ENCODE results near the gene RNASEL. TPM values are rescaled to one million over a fixed set of nuclear protein-coding genes. Genes with fewer than 3 reads are reported as not detected.

RNASEL gene
- total and polyA plus RNA-seq, 10 donors = 5.0 to 18.1 (median 13.8) TPM

DNA sequence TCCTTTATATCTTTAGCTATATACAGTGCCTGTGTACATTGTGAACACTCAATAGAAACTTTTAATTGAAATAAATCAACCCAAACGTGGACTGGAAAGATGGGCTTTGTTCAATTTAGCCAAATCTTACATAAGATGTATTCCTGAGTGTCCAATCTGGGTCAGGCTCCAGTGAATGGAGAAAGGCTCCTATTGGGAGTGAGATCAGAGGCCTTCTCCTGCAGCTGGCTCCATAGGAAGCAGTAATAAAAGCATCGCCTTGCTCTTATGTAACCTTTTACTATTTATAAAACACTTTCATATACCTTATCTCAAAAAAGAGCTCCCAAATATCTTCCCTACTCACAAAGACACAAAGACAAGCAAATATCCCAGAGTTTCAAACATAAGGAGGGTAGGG, 40.0 kb upstream of the RNASEL start:
- no peaks in the 10 kb centered on the region for H3K27me3 ChIP-seq (replicated peaks in 1 of 7)
- 61 to 84% (median 67%) methylated on average over 2 of the region's 2 CpGs for WGBS, 5 donors
- no peak for DNase-seq
- H3K27ac ChIP-seq = no peak overlapping the region
- no peak overlapping the region for H3K4me3 ChIP-seq
- H3K4me1 ChIP-seq = peaks cover 8 to 48% (median 29%) of the 10 kb centered on the region in 6 donors
- H3K36me3 ChIP-seq = no peaks in the 10 kb centered on the region
- TF ChIP-seq POLR2A (IDR thresholded peaks at IDR 0.05) (no peak), POLR2AphosphoS5 (IDR thresholded peaks at IDR 0.05) (no peak)
- TF ChIP-seq, protein P1, sequence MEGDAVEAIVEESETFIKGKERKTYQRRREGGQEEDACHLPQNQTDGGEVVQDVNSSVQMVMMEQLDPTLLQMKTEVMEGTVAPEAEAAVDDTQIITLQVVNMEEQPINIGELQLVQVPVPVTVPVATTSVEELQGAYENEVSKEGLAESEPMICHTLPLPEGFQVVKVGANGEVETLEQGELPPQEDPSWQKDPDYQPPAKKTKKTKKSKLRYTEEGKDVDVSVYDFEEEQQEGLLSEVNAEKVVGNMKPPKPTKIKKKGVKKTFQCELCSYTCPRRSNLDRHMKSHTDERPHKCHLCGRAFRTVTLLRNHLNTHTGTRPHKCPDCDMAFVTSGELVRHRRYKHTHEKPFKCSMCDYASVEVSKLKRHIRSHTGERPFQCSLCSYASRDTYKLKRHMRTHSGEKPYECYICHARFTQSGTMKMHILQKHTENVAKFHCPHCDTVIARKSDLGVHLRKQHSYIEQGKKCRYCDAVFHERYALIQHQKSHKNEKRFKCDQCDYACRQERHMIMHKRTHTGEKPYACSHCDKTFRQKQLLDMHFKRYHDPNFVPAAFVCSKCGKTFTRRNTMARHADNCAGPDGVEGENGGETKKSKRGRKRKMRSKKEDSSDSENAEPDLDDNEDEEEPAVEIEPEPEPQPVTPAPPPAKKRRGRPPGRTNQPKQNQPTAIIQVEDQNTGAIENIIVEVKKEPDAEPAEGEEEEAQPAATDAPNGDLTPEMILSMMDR (IDR thresholded peaks at IDR 0.05 in 8 of 11, conservative IDR thresholded peaks at IDR 0.05 in 3 of 11) = no peak
- no peaks in the 10 kb centered on the region for H3K9me3 ChIP-seq
- intact Hi-C loops (cut with DNase I; ENCODE audit: low total_unique reads) = no loop called here

DNA sequence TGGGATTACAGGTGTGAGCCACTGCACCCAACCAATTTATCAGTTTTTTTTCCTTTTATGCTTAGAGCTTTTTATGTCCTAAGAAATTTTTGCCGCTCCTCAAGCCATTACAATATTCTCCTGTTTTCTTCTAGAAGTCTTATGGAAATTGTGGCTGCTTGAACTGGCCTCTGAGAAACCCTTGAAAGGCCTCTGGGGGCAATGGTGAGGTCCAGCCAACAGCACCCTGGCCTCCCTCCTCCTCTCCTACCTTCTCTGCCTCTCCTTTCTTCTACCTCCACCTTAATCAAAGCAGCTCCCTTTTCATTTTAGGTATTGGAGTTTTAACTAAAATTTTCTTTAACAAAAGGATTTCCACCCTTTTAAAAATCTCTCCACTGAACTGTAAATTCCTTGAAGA, 39.6 kb upstream of the RNASEL start:
- no peaks in the 10 kb centered on the region for H3K36me3 ChIP-seq
- H3K4me3 ChIP-seq = no peak overlapping the region
- no peaks in the 10 kb centered on the region for H3K27me3 ChIP-seq (replicated peaks in 1 of 7)
- intact Hi-C loops (cut with DNase I; ENCODE audit: low total_unique reads) = no loop called here
- H3K4me1 ChIP-seq = peaks cover 8 to 46% (median 27%) of the 10 kb centered on the region in 6 donors
- WGBS, 5 donors = 49 to 100% (median 100%) methylated on average over 1 of the region's 1 CpG
- H3K27ac ChIP-seq = no peak overlapping the region
- TF ChIP-seq, protein P1 (IDR thresholded peaks at IDR 0.05 in 8 of 11, conservative IDR thresholded peaks at IDR 0.05 in 3 of 11) = no peak
- TF ChIP-seq POLR2AphosphoS5 (IDR thresholded peaks at IDR 0.05) (no peak), POLR2A (IDR thresholded peaks at IDR 0.05) (no peak)
- no peaks in the 10 kb centered on the region for H3K9me3 ChIP-seq
- DNase-seq = no peak

DNA sequence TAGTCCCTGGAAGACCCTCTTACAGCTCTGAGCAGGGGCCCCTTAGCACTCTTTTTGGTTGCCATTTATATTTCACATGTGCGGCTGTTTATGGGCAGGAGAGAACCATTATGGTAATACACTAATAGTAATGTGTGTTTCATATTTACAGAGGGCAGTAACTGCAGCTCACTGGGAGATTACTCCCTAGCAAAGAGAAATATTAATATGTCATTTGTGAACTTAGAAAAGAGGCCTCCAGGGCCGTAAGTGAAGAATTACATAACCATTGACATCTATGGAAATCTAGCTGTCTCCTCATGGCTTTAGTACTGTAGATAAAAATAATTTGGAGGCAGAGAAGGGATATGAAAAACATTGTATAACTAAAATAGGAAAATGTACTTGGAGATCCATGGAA, 38.6 kb upstream of the RNASEL start:
- no peak overlapping the region for H3K27ac ChIP-seq
- no peaks in the 10 kb centered on the region for H3K9me3 ChIP-seq
- TF ChIP-seq POLR2AphosphoS5 (IDR thresholded peaks at IDR 0.05) (no peak), POLR2A (IDR thresholded peaks at IDR 0.05) (no peak)
- TF ChIP-seq, protein P1 (IDR thresholded peaks at IDR 0.05 in 8 of 11, conservative IDR thresholded peaks at IDR 0.05 in 3 of 11) = no peak
- WGBS, 5 donors = 81 to 91% (median 88%) methylated on average over 2 of the region's 2 CpGs
- H3K36me3 ChIP-seq = no peaks in the 10 kb centered on the region
- H3K4me1 ChIP-seq = peaks cover 8 to 48% (median 31%) of the 10 kb centered on the region in 6 donors
- DNase-seq = no peak
- no peaks in the 10 kb centered on the region for H3K27me3 ChIP-seq (replicated peaks in 1 of 7)
- no peak overlapping the region for H3K4me3 ChIP-seq
- intact Hi-C loops (cut with DNase I; ENCODE audit: low total_unique reads) = no loop called here

DNA sequence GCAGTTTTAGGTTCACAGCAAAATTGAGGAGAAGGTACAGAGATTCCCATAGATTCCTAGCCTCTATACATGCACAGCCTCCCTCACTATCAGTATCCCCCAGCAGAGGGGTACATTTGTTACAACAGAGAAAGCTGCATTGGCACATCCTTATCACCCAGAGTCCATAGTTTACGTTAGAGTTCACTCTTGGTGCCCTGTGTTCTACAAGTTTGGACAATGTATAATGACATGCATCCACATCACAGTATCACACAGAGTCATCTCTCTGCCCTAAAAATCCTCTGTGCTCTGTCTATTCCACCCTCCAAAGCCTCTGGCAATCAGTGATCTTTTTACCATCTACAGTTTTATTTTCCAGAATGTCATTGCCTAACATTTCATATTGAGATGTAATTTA, 37.5 kb upstream of the RNASEL start:
- intact Hi-C loops (cut with DNase I; ENCODE audit: low total_unique reads) = no loop called here
- no peak overlapping the region for H3K4me3 ChIP-seq
- no peak for DNase-seq
- no peak overlapping the region for H3K27ac ChIP-seq
- WGBS, 5 donors = 84 to 94% (median 87%) methylated on average over 1 of the region's 1 CpG
- TF ChIP-seq POLR2AphosphoS5 (IDR thresholded peaks at IDR 0.05) (no peak), POLR2A (IDR thresholded peaks at IDR 0.05) (no peak)
- TF ChIP-seq, protein P1 (IDR thresholded peaks at IDR 0.05 in 8 of 11, conservative IDR thresholded peaks at IDR 0.05 in 3 of 11) = no peak
- H3K27me3 ChIP-seq (replicated peaks in 1 of 7) = no peaks in the 10 kb centered on the region
- H3K9me3 ChIP-seq = no peaks in the 10 kb centered on the region
- H3K4me1 ChIP-seq = peaks cover 8 to 38% (median 25%) of the 10 kb centered on the region in 6 donors
- no peaks in the 10 kb centered on the region for H3K36me3 ChIP-seq
